Bronchial epithelial cell (primary cell): ENCODE results near the gene DAAM2. TPM values are rescaled to one million over a fixed set of nuclear protein-coding genes. Genes with fewer than 3 reads are reported as not detected.
A peak's percentile ranks its signal among the peaks of the same experiment; 100 is the strongest.

Experiments used
- DNase-seq: peaks from one replicate; pipeline ENCODE4 v3.0.0-alpha.2; 2010; ENCODE audit warnings: low read depth
- FAIRE-seq: peaks from 2 replicates; lab custom pipeline; 2011; peaks lifted over from hg19 to GRCh38; lab: Jason Lieb, UNC
- H3K27me3 ChIP-seq: 2 replicates; pipeline ENCODE4 v1.5.1; 2011; ENCODE audit warnings: low read length; ENCODE audit not compliant: control insufficient read depth, insufficient read depth
- H3K36me3 ChIP-seq: 2 replicates; pipeline ENCODE4 v1.5.1; 2011; ENCODE audit warnings: low read length; ENCODE audit not compliant: control insufficient read depth, insufficient read depth
- H3K4me3 ChIP-seq: 2 replicates; pipeline ENCODE4 v1.5.1; 2011; ENCODE audit warnings: mild to moderate bottlenecking, low read depth, low read length, control low read depth
- total RNA-seq: library from RNA; depleted of rRNA; stranded (reverse); fragments of >200 nt; gene quantifications from 2 replicates; pipeline ENCODE4 v1.2.1, GENCODE V29; 2014
- TF ChIP-seq, protein P1 (sequence below): IDR thresholded peaks from 2 replicates; pipeline ENCODE4 v1.5.1; 2011; ENCODE audit warnings: mild to moderate bottlenecking, moderate library complexity, low read length, control low read depth, inconsistent platforms; ENCODE audit not compliant: insufficient read depth, severe bottlenecking

Gene DAAM2
- total RNA-seq, 1 donor from 2014 or later = under 0.01 TPM

DNA sequence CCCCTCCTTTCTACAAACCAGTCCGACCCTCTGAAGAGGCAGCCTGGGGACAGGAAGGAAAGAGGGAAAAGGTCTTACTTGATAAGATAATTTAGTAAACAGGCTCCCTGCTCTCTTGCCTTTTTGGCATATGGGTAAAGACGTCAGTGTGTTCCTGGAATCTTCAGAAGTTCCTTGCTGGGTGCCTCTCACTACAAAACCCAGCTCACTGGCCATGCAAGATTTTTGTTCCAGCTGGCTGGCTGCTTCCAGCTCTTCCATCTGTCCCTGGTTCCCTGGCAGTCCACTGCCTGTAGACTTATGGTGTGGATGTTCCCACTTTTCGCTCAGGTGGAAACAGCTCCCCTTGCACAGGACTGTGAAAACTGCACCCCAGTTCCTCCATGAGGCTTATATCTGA lies 84.7 kb downstream of the DAAM2 start:
- TF ChIP-seq, protein P1, sequence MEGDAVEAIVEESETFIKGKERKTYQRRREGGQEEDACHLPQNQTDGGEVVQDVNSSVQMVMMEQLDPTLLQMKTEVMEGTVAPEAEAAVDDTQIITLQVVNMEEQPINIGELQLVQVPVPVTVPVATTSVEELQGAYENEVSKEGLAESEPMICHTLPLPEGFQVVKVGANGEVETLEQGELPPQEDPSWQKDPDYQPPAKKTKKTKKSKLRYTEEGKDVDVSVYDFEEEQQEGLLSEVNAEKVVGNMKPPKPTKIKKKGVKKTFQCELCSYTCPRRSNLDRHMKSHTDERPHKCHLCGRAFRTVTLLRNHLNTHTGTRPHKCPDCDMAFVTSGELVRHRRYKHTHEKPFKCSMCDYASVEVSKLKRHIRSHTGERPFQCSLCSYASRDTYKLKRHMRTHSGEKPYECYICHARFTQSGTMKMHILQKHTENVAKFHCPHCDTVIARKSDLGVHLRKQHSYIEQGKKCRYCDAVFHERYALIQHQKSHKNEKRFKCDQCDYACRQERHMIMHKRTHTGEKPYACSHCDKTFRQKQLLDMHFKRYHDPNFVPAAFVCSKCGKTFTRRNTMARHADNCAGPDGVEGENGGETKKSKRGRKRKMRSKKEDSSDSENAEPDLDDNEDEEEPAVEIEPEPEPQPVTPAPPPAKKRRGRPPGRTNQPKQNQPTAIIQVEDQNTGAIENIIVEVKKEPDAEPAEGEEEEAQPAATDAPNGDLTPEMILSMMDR = no peak
- H3K36me3 ChIP-seq = no peaks in the 10 kb centered on the region
- no peak overlapping the region for H3K4me3 ChIP-seq
- DNase-seq = no peak
- no peak for FAIRE-seq
- no peaks in the 10 kb centered on the region for H3K27me3 ChIP-seq

DNA sequence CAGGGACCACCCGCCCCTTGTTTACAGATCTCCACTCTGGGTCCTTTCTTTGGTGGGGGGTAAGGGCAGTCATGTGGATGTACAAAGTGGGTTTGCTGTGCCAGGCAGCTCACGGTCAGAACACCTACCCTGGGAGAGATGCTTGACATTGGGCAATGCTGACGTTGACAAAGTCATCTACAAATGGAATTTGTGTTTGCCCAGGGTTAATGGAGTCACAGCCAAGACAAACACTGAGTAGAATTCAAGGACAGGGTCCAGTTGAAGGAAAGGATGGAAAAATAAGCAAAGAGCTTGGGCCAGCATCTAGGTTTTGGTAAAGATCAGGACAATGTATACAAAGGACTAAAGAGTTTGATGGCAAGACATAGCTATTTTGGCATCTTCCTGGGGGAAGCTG lies 87.4 kb downstream of the DAAM2 start:
- DNase-seq (no peak), FAIRE-seq (peak; percentile 28)
- Histone ChIP-seq H3K36me3 (no peaks in the 10 kb centered on the region), H3K27me3 (no peaks in the 10 kb centered on the region), H3K4me3 (no peak overlapping the region)
- TF ChIP-seq, protein P1 = no peak

DNA sequence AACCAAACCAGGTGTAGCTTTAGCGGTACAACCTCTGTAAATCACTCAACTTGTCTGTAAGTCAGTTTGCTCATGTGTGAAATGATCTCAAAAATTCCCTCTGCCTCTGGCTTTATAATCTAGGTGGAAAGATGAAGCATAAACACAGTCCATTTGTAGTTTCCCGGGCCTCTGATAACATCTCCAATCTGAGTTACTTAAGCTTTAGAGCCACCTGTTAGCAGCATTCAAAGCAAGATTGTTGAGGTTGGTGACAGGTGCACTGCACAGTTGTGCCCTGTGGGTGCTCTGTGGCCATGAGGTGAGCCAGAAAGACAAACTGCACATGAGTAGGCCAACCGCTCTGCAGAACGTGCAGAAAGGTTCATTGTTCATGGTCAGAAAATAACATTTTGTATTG lies 88.4 kb downstream of the DAAM2 start:
- FAIRE-seq (no peak), DNase-seq (no peak)
- Histone ChIP-seq H3K4me3 (no peak overlapping the region), H3K36me3 (no peaks in the 10 kb centered on the region), H3K27me3 (no peaks in the 10 kb centered on the region)
- TF ChIP-seq, protein P1 = no peak

DNA sequence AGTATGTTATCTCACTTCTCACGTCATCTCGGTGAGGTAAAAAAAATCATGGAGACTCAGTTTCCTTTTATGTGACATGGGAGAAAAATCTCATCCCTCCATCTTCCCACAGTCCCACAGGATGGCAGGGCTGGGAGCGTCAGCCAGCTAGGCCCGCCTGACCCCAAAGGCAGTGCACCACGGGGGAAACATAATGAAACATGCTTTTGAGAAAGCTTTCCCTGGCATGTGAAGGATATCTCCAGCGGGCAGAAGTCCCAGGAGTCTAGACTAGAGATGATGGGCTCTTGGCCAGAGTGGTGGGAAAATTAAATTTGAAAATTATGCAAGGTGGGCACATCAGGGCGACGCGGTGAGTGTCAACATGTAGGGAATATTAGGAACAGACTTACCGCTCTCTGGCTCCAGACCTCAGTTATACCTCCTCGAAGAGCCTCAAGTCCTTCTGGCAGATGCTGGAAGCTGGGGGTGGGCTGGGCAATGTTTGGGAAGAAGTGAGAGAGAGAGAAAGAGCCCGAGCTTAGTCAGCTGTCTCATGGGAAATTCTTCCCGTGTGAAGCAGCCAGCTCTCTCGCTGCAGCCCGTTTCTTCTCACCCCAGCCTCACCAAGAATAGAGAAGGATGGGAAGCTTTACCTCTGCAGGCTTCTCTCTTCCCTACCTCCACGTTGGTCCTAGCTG lies 89.8 kb downstream of the DAAM2 start:
- TF ChIP-seq, protein P1 = no peak
- DNase-seq (no peak), FAIRE-seq (no peak)
- Histone ChIP-seq H3K4me3 (no peak overlapping the region), H3K27me3 (no peaks in the 10 kb centered on the region), H3K36me3 (no peaks in the 10 kb centered on the region)

DNA sequence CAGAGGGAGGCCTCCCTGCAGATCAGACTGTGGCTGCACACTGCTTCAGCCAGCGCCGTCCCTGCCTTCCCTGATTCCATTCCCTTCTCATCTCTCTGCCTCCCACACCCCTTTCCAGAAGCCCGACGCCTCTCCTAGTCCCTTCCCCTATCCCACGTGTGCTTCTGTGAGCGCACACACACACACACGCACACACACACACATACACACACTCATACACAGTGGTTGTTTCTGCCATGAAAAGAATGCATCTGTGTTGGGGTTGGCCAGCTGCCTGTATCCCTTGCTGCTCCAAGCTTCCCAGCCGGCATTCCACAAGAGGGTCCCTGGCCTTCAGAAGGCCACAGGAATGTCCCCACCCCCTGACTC lies 90.3 kb downstream of the DAAM2 start:
- FAIRE-seq (no peak), DNase-seq (no peak)
- TF ChIP-seq, protein P1 = no peak
- Histone ChIP-seq H3K4me3 (no peak overlapping the region), H3K36me3 (no peaks in the 10 kb centered on the region), H3K27me3 (no peaks in the 10 kb centered on the region)

DNA sequence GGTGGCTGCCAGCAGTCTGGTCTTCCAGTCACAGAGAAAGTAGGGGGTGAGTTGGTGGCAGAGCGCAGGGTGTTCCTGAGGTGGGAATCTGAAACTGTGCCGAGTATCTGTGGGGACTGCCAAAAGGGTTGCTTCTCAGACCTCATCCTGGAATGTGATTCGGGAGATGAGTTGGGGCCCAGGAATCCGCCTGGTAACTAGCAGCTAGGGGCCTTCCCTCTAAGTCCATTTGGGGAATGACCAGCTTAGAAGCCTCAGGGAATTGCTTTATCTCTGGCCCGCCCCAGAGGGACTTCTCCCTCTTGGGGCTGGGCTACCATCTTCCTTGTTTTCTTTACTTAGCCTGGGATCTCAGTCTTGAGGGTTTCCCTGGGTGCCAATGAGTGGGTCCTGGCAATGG lies 92.5 kb downstream of the DAAM2 start:
- FAIRE-seq = no peak
- H3K4me3 ChIP-seq = no peak overlapping the region
- no peaks in the 10 kb centered on the region for H3K36me3 ChIP-seq
- no peak for DNase-seq
- TF ChIP-seq, protein P1 = no peak
- no peaks in the 10 kb centered on the region for H3K27me3 ChIP-seq
